HL-60 (cell line): Measurements from ENCODE around the gene SVEP1.

ENCODE experiments used
- CTCF ChIP-seq: IDR thresholded peaks from one replicate; pipeline ENCODE4 v1.5.1; 2011; ENCODE audit warnings: low read length, control low read depth, inconsistent platforms; ENCODE audit not compliant: insufficient read depth
- POLR2AphosphoS5 ChIP-seq: IDR thresholded peaks from 2 replicates; pipeline ENCODE4 v1.6.1; 2012; ENCODE audit warnings: low read depth
- SPI1 ChIP-seq: IDR thresholded peaks from 2 replicates; pipeline ENCODE4 v1.6.1; 2012; ENCODE audit warnings: low read depth, mild to moderate bottlenecking, borderline replicate concordance

DNA sequence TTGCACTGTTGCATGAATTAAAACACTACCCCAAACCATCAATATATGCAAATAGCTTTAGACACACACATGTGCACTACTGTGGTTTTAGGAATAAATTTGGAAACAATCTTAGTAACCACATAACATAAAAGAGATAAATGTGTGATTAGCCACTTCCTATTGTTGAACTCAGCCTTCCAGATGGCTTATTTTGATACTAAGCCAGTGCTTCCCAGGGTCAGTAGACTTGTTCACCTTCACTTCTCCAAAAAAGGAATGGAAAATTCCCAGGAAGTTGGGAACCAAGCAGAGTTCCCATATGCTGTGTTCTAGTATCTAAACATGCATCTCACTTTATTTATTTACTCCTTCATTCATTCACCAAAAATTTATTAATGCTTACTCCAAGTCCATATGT is 47.8 kb downstream of the SVEP1 start:
- TF ChIP-seq CTCF: no peak
- TF ChIP-seq SPI1: no peak
- no peak for TF ChIP-seq POLR2AphosphoS5
